Measurements from ENCODE around the gene RGS13.
"Not testable (repeated sequence)": the region's sequence is repeated elsewhere in the genome, so short reads cannot be mapped to it uniquely, and the experiment has no call there.

Gene RGS13

DNA sequence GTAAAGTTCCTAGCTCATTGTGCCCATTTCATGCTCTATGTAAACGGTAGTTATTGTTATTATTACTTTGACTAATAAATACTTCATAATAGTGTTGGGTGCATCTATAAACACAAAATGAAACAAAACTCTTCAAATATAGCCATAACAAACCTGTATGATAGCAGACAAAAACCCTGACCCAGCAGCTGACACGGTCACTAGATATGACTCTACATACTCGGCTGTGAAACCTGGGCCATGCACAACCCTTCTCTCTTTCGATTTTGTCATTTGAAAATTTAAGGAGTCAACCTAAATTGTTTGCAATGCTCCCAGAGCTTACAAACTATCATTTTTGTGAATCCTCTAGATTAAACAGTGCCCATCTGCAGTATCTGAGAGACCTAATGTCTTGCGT, 8.0 kb upstream of the RGS13 start:
- no peak for DNase-seq

DNA sequence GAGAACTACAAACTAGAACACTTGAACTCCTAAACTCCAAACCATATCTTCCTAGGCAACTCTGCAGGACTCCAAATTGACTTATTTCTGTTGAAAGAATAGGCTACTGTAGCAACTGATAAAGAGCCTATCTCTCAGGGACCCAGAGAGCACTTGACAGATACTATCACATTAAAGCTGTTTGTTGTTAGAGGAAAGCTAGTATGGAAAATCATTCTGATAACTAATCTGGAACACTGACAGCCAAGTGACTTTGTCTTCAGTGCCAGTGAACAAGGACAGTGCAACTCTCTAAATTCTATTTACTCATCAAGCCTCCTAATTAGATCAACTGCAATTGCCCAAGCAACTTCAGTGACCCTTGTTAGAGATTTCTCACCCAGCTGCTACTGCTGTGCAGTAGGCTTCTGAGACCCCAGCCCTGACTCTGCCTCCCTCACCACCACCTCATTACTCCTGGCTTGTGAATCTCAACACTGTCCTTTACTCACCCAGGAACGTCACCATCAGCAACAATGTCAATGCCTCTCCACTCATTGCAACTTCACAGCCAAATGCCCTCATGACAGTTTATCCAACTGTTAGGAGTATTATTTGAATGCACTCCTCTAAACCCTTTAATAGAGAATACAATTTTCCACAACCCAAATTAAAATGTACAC, 7.4 kb upstream of the RGS13 start:
- DNase-seq, result no peak

DNA sequence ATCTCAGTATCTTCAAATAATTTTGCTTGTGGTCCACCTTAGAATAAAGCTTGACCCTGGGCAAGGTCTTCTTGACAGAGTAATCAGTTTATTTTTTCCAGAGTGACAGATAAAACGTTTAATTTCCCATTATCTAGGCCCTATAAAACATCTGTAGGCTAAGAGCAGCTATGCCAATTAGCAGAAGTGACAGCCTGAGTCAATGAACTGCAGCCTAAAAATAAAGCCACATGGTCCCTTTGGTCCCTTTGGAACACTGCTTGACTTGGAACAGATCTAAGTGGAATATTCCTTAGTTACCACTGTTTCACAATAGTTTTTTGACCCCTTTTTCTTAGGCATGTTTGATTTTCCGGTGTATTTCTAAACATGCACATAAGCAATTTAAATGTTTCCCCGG, 6.3 kb upstream of the RGS13 start:
- DNase-seq, result no peak

DNA sequence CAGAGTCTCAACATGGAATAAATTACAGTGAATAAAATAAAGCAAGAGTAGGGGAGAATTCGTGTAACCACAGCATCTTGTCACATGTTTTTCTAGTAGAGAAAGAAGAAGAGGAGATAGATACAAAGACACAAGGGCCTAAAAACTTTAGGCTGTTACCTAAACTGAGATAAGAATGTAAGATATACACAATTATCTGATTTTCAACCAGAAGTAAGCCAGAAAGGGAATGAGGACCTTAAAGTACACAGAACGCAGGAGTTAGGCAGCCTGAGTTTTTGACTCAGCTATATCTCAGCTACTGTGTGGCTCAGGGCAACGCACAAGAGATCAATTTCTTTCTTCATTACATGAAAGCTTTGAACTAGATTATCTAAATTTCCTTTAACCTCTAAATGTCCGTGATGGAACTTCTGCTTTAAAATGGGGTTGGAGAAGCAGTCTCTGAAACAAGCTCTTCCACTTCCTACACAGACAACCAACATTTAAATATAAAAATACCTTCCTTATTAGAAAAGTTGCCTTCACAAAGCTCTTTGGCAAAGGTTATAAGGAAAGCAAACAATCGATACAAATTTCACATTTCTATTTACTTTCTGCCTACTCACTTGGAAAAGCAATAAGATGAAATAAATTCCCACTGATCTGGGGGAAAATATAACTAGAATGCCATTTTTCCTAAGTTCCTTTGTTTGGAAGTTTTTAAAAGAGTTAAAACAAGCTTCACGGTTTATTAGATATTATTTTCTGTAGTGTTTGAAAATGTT, 5.2 kb upstream of the RGS13 start:
- DNase-seq, result no peak

DNA sequence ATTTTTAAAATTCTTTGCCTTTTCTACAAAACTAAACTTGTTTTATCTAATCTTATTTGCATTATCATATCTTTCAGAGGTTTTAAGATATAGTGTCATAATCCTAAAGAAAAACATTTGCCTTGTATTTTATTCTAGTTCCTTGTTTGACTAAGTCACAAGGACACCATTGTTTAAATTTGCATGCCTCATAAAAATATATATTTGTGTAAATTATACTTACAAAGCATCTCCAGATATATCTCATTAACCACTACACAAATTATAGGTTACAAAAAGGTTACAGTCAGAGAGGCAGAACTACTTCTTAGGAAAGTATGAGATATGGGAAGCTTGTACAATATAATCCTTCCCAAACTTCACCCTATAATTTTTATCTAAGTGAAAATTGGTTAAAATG, 4.2 kb upstream of the RGS13 start:
- no peak for DNase-seq

DNA sequence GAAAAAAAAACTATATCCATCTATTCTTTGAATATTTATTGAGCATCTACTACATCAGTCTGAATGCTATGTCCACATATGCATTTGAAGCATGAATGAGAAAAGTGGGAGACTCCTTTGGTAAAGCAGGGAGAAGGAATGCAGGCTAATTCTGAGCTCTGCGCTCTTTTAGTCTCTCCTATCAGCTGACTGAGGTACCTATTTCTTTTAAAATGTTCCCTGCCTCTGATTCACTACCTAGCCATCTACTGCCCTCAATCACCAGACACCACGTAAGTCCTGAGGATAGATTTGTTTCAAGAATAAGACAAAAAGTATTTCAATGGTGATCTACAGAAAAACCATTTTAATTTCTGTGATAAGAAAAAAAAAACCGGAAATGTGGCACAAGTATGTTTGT, 3.8 kb upstream of the RGS13 start:
- DNase-seq, result no peak

DNA sequence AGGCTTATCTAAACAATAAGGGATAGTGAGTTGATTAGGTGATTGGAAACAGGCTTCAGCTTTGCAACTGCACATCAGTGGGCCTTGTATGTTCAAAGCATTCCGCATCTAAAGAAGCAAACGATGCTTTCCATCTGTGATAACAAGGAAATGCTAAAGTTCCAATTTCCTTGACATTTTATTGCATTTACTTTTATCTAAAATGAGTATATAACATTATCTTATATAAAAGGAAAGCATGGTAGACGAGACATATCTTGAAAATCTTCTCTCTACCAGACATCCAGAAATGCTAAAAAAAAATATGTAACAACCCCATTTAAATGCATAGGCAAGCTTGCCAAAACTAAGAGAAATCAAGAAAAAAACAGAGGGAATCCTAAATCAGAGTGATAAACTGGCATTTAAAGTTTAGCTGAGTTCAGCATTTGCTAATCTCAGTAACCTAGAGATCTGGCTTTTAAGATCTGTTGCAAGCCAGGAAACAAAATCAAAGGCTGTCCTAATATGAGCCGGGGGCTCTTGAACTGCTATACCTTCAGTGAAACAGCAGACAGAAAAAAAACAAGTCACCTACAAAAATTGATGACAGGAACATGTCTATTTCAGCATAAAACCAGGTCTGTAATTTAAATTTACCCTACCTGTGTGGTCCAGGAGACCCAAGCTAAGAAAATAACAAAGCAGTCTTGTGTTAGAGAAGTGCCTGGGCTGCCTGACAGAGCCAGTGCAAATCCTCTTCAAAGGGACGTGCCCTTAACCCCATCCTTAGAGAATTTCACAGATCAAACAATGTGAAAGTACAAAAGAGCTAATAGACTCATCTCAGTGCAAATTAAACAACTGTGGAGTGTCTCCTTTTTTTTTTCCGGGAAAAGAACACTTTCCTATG, 3.1 kb upstream of the RGS13 start:
- no peak for DNase-seq

DNA sequence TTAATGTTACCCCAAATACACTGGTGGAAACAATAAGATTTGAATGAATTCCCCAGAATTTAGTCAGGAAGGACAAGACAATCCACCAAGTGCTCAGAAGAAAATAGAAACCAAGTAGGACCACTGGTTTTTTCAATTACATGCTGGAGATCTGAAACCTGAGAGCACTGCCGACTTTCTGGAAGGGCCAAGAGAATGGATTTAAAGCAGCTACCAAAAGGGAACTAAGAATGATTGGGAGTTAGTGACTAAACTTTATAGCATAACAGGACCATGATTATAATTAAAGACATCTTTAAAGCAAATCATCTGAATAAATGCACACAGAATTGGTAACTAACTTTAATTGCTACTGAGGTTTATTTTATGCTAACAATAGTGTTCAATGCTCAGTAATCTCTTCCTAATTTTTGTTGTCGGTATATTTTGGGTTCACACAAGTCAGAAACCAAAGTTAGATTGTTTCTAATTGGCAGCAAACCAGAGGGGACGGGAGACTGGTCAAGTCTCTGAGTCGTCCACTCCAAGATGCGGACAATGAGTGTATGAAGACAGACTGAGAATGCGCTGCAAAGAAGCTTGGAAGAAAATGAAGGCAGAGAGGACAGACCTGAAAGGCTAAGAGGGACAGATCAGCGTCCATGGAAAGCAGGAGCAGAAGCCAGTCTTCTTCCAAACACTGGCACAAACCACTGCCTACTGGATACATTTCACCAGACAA, 2.3 kb upstream of the RGS13 start:
- DNase-seq, result no peak

DNA sequence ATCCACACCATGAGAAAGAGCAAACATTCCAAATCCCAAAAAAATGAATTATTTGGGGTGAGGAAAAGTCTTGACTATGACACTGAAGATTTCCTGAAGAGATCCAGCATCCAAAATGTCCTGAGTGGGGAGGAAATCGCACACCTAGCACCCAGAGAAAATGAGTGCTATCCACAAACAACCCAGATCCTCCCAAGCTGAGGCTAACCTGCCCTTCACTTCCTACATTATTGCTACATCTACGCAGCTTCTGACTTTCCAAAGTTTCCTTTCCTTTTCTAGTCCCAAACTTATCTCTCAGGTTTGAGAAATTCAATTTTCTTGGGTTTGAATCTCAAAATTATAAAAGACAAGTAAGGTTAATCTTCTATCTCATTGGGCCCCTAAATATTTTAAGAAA, 906 bp upstream of the RGS13 start:
- no peak for DNase-seq

DNA sequence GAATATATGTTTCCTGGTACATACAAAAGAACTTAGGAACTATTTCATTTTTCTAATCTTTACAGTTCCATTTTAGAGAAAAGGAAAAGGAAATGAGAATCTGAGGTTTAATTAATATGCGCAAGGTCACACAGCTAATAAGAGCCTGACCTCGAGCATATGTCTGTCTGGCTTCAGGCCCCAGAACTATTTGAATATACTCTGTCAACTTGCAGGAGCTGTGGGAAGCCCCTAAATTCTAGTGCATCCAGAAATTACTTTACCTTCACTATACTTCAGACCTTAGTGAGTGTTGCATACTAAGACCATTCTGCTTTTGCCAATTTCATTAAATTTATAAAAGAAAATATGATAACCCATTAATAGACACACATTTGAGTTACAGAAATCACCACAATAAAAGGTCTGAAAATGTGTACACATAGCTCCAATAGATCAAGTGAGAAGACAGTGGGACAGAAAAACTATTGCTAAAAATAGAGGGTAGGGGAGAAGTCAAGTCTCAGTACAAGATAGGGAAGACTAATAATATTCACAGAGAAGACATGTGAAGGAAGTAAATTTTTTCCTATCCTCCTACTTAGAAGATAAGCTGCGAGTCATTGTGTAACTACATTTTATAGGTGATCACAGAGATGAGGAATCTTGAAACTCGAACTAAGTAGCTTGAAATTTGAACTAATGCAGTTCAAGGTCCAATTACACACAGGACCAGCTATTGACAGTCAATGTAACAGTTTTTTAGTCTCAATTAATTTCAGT, 3.8 kb downstream of the RGS13 start:
- DNase-seq, result no peak

DNA sequence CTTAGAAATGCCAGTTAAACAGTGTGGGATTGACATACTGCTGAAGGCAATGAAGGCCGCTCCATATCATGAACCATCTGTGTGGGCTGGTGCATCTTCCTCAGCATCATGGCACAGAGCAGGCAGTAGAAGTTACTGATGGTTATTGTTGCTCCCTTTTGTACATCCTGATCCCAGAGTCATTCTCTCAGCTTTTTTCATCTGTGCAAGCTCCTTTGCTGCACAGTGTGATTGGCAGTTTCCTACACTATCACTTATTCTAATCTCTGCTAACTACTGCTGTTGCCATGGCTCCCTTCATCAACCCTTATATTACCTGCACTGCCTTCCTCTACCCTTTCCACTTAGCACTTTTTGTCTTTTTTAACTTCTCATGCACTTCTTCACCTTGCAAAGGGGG, 16.2 kb downstream of the RGS13 start:
- no peak for DNase-seq

DNA sequence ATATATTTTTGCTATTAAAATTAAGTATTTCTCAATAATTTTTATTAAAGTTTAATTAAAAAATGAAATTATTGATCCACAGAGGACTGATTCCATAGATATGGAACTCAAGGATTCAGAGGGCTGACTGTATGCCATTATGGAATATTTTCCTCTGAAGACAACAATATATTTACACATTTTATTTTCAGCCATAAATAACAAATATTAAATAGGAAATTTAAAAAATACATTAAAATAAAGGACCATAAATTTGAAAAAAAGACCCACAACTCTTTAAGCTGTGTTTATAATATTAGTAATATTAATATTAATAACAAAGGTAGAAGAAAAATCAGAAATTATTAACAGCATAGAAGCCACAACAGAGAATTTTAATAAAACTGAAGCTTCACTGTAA, 18.2 kb downstream of the RGS13 start:
- no peak for DNase-seq

DNA sequence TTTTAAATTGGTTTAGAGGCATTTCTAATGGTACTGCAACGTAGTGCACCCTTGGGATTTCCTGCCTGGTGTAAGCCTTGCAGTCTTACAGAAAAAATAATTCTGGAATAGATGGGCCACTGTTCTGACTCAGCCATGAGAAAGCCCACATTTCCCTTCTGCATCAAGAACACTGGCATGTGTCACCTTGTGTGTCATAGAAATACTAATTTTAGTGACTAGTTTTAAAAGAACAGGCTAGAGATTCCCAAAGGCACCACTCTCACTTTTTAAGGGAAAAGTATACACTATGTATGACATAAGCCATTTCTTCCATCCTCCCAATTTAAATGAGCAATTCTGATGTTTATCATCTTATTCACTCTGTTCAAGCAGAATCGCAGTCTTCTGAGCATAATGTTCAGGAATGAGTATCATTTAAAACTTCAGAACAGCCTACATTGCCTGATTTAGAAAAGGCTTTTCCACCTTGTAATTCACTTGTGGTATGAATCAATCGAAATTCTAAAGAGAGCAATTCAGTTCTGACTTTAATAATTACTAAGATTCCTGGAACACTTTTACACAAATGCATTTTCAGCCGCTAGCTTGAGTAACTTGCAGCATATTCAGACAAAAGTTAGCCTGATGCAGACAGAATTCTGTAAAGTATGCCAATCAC, 18.8 kb downstream of the RGS13 start:
- no peak for DNase-seq

DNA sequence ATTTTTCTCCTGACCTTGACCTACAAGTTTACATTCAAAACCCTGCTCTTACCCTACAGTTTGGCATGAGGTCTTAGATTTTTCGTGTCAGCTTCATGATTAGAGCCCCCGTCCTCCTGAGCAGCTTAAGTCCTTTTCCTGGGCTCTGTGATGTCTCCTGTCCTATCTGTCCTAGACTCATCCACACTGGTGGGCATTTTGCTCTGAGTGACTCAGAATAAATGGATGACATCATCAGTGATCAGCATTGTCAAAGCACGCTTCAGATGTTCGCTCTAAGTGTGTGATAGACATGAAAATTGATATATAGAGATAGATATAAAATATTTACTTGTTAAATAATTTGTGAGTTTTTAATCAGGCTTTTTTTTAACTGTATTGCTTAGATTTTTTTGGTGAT, 21.8 kb downstream of the RGS13 start:
- DNase-seq, result no peak

DNA sequence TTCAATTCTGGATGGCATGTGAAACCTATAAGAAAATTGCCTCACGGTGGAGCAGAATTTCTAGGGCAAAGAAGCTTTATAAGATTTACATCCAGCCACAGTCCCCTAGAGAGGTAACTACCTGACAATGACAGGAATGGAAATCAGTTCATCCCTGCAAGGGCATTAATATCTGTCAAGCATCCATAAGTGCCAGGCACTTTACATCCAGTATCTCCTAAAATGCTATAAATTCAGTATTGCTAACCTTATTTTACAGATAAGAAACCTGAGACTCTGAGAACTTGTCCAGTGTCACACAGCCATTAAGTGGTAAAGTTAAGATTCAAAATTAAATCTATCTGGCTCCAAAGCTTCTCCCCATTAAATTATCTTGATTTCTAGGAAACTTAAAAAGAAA, 22.3 kb downstream of the RGS13 start:
- DNase-seq, result no peak

DNA sequence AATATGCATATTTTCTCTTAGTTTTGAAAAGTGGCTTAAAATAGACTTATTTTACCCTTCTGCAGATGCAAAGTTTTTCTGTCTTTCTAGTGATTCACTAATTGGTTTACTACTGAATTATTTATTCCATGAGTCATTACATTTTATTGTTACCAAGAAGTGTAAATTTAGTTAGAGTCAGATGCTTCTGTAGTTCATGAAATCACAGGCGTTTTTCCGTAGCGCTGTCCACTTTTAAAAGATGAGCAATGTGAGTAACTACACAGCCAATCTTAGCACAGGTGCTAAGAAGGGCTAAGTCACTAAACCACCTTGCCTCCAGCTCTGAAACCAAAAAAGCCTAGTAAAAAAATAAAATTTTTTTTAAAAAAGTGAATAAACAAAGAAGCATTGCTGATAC, 24.7 kb downstream of the RGS13 start:
- no peak for DNase-seq

DNA sequence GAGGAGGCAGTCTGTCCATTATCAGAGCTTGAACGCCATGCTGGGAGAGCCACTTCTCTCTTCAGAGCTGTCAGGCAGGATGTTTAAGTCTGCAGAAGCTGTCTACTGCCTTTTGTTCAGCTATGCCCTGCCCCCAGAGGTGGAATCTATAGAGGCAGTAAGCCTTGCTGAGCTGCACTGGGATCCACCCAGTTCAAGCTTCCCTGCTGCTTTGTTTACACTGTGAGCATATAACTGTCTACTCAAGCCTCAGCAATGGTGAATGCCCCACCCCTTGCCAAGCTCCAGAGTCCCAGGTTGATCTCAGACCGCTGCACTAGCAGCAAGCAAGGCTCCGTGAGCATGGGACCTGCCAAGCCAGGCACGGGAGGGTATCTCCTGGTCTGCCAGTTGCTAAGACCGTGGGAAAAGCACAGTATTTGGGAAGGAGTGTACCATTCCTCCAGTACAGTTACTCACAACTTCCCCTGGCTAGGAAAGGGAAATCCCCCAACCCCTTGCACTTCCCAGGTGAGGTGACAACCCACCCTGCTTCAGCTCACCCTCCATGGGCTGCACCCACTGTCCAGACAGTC, 32.5 kb downstream of the RGS13 start:
- DNase-seq, result no peak

DNA sequence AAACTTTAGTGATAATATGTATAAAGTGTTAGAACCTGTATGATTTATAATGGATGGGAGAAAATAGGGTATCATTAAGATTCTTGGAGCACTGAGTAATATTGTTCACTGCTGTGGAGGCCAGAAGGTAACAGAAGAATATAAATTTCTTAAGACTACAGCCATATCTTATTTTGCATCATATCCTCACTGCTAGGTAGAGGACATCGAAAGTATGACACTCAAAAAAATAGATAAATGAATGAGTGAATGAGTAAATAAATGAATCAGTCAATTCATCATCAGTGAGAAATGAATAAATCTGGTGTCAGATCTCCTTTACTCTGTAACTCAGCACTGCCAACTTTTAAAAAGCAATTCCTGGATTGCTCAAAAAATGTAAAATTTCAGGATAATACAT, 33.2 kb downstream of the RGS13 start:
- DNase-seq, result no peak

DNA sequence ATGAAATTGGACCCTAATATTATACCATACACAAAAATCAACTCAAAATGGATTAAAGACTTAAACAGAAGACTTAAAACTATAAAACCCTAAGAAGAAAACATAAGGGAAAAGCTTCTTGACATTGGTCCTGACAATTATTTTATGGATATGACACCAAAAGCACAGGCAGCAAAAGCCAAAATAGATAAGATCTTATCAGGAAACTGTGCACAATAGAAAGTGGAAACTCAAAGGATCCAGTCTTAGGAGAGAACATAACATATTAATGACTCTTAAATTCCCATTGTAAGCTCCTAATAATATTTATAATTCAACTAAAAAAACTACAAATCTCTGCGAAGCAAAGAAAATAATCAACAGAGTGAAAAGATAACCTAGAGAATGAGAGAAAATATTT, 39.8 kb downstream of the RGS13 start:
- DNase-seq, result no peak

DNA sequence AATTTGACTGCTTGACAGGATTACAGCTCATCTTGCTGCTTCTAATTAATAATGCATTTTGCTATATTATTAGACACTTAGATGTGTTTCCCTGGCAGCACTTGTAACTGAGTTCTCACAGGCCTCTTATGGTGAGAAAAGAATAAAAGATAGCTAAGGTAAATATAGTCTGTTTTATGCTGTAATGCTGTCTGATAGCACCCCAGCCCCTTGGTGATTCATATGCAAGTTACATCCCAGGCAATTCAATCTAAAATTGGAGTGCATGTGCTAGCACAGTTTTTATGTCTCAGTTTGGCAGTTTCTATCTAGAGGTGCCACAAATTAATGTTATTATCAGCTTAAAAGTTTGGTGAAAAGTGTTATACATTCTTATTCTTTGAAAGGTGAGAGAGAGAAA, 42.2 kb downstream of the RGS13 start:
- no peak for DNase-seq

DNA sequence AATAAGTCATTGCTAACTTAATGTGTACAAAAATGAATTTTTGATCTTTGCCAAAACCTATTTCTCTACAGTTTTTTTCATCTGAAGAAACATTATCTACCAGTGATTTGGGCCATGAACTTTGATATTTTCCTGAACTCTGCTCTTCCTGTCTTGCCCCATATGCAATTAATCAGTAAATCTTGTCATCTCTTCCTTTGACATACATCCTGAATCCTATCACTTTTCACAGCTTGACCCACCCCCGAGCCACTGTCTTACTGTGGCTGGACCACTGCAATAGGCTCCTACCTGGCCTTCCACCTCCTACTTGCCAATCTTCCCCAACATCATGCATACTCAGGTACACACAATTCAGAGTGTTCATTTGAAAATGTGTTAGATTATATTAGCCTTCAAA, 46.4 kb downstream of the RGS13 start:
- DNase-seq, result no peak

DNA sequence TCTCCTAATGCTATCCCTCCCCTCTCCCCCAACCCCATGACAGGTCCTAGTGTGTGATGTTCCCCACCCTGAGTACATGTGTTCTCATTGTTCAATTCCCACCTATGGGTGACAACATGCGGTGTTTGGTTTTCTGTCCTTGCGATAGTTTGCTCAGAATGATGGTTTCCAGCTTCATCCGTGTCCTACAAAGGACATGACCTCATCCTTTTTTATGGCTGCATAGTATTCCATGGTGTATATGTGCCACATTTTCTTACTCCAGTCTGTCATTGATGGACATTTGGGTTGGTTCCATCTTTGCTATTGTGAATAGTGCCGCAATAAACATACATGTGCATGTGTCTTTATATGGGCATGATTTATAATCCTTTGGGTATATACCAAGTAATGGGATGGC, 47.1 kb downstream of the RGS13 start:
- not testable (repeated sequence) for DNase-seq

Data from CD4-positive, alpha-beta T cell treated with Interleukin-15 for 1 hour (primary cell).